Stimulated activated naive CD8-positive, alpha-beta T cell treated with anti-CD3 and anti-CD28 coated beads, Interleukin-15, amount 100 ng/mL, for 72 hours (primary cell): ENCODE results near the gene SMCP.

ENCODE experiments used
- ATAC-seq: fragments of 150-1000 bp; cut with Tn5 transposase; 2 replicates; pipeline ENCODE4 v1.10.0; 2021; ENCODE audit warnings: mild to moderate bottlenecking, moderate library complexity
- DNase-seq, 2 donors: peaks; one replicate each; pipeline ENCODE4 v3.0.0; 2021 to 2022
- H3K27ac Mint-ChIP-seq, 2 donors: one replicate each; pipeline ENCODE4 v1.8.0; 2022; ENCODE audit warnings: mild to moderate bottlenecking in 2 of 2, mixed read lengths in 2 of 2, moderate library complexity in 2 of 2
- H3K27me3 Mint-ChIP-seq: one replicate; pipeline ENCODE4 v1.8.0; 2022; ENCODE audit warnings: mixed read lengths
- H3K4me1 Mint-ChIP-seq: one replicate; pipeline ENCODE4 v1.8.0; 2022; ENCODE audit warnings: mild to moderate bottlenecking, mixed read lengths
- H3K4me3 Mint-ChIP-seq, 2 donors: one replicate each; pipeline ENCODE4 v1.8.0; 2022; ENCODE audit warnings: mild to moderate bottlenecking in 2 of 2, mixed read lengths in 2 of 2, moderate library complexity in 1 of 2
- H3K9me3 Mint-ChIP-seq, 2 donors: one replicate each; pipeline ENCODE4 v1.8.0; 2022; ENCODE audit warnings: mixed read lengths in 2 of 2

SMCP gene

GRCh38 chr1:152878042-152878441 lies at the start of gene SMCP:
Gene SMCP, plus strand, starts transcription at chr1:152878322. Its CDS starts 6,101 bp downstream, at chr1:152884423.
- DNase-seq (peak in 1 of 2 donors; percentile 20), ATAC-seq (no peak)
- Mint-ChIP-seq H3K4me3 (no peak within 1 kb of the TSS), H3K4me1 (no peaks in the 10 kb centered on the region), H3K9me3 (no peaks in the 10 kb centered on the region), H3K27ac (no peak within 1 kb of the TSS), H3K27me3 (peaks cover 31% of the 10 kb centered on the region)

DNA sequence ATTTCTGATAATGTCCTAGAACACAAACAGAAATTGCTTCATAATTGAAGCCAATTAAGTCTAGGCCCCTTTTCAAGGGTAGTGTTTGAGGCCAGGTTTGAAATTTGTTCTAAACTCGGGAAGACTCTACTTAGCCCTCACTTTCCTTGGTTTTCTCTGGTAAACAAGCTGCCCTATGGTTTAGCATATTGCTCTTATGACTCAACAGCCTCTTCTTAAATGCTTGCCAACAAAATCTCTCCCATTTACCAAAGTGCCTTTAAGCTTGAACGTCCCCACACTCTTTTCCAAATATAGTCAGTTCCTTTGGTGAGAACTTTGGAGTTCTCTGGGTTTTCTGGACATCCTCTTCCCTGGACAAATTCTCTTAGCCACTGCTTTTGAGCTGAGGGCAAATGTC lies 41.3 kb upstream of the SMCP start:
- DNase-seq (no peak), ATAC-seq (no peak)
- Mint-ChIP-seq H3K4me3 (no peak overlapping the region), H3K27ac (no peak overlapping the region), H3K4me1 (no peaks in the 10 kb centered on the region), H3K27me3 (peaks cover 18% of the 10 kb centered on the region), H3K9me3 (no peaks in the 10 kb centered on the region)

- DNase-seq (no peak), ATAC-seq (no peak)
- no peak within 1 kb of the TSS for H3K4me3 Mint-ChIP-seq
- peaks cover 18% of the 10 kb centered on the region for H3K27me3 Mint-ChIP-seq
- H3K4me1 Mint-ChIP-seq: no peaks in the 10 kb centered on the region
- no peak within 1 kb of the TSS for H3K27ac Mint-ChIP-seq
- no peaks in the 10 kb centered on the region for H3K9me3 Mint-ChIP-seq
Observed at GRCh38 chr1:152842556-152842955, 35.6 kb upstream of the SMCP start, which contains the start of gene LCE6A. Gene LCE6A, plus strand, starts transcription at chr1:152842856. Its CDS starts 665 bp downstream, at chr1:152843521.

DNA sequence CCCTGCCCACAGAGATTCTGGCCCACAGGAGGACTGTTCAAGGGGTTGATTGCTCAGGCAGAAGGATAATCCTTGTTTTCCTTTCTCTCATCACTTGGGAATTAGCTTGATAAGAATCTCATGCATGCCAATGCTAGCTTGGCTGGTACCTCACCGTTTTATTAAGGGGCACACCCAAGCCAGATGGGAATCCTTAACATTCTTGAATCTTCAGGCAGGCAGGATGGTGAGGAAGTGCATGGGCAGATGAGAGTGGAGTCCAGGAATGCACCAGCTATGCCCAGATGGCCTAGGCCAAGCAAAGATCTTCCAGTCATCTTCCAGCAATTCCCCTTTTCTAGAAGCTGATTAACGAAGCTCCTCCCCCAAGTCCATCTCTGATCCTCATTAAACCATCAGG lies 22.5 kb upstream of the SMCP start:
- ATAC-seq: no peak

DNA sequence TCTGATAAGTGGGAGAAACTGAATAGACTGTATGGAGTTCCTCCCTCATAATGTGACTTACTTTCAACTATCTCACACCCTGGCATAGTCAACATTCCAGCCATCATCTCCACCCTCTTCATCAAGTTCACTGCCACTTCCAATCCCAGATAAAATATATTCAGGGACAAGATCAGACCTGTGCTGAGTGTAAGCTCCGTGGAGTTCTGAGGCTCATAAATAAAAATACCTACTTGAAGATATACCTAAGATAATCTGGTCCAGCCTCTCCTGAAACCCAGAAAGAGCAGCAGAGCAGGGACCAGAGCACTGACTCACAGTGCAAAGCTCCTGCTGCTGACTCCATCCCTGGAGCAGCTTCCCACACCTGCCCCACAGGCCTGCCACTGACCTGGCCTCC lies 20.1 kb upstream of the SMCP start:
- DNase-seq (no peak), ATAC-seq (no peak)
- Mint-ChIP-seq H3K9me3 (no peaks in the 10 kb centered on the region), H3K27ac (no peak overlapping the region), H3K4me1 (no peaks in the 10 kb centered on the region), H3K27me3 (peaks cover 13% of the 10 kb centered on the region), H3K4me3 (no peak overlapping the region)

More for the DNA sequence above, 22.5 kb upstream of the SMCP start:
- Mint-ChIP-seq H3K27me3 (peaks cover 8% of the 10 kb centered on the region), H3K27ac (no peak overlapping the region), H3K4me3 (no peak overlapping the region), H3K9me3 (no peaks in the 10 kb centered on the region), H3K4me1 (no peaks in the 10 kb centered on the region)
- no peak for DNase-seq

DNA sequence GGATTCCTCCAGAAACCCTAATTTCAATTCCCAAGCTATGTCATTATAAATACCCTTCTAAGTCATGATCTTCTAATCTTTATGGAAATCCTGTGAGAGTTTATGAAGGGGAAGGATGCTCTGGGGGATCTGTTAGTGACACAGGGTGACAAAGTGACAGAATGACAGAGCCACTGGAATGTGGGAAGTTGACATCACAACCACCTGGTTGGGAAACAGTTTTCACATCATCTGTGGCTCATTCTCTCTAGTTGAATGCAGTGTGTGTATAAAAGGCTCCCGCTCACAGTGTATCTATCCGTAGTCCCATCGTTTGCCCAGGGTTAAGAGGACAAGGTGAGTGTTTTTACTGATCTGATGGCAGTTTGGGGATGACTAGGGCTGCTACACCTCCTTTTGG lies 18.4 kb upstream of the SMCP start, which contains the start of gene LCE7A:
TSS of gene LCE7A (plus strand) at position 301 of the 400 bp plus-strand sequence. CDS start 702 bp downstream, outside the sequence.
- ATAC-seq: no peak
- Mint-ChIP-seq H3K27ac (no peak within 1 kb of the TSS), H3K27me3 (peaks cover 13% of the 10 kb centered on the region)

GRCh38 chr1:152860129-152860528 lies 18.0 kb upstream of the SMCP start:
- Mint-ChIP-seq H3K4me1 (no peaks in the 10 kb centered on the region), H3K27ac (no peak overlapping the region), H3K4me3 (no peak overlapping the region), H3K27me3 (peaks cover 13% of the 10 kb centered on the region), H3K9me3 (no peaks in the 10 kb centered on the region)
- ATAC-seq (no peak), DNase-seq (no peak)

More for the DNA sequence above, 18.4 kb upstream of the SMCP start, which contains the start of gene LCE7A:
- no peaks in the 10 kb centered on the region for H3K9me3 Mint-ChIP-seq
- H3K4me3 Mint-ChIP-seq: no peak within 1 kb of the TSS
- H3K4me1 Mint-ChIP-seq: no peaks in the 10 kb centered on the region
- no peak for DNase-seq

- no peak overlapping the region for H3K4me3 Mint-ChIP-seq
- H3K4me1 Mint-ChIP-seq: no peaks in the 10 kb centered on the region
- H3K9me3 Mint-ChIP-seq: no peaks in the 10 kb centered on the region
- DNase-seq (no peak), ATAC-seq (no peak)
- H3K27me3 Mint-ChIP-seq: peaks cover 13% of the 10 kb centered on the region
- no peak overlapping the region for H3K27ac Mint-ChIP-seq
Observed at GRCh38 chr1:152861374-152861773, 16.7 kb upstream of the SMCP start.

DNA sequence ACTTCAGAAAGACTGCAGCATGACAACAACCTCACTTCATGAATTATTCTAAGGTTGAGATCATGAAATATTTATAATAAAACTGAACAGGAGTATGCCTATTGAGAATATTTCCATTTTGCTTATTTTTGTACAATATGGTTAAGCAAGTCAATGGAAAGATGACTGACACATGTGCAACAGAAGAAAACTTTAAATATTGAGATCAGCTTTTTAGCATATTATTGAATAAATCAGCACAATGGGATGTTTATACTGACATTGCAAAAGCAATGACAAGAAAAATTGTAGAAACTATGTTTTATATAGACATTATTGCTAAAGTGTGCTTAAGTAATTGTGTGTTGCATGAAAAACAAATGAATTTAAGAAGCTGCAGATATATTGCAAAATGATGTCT lies 13.7 kb upstream of the SMCP start:
- Mint-ChIP-seq H3K4me3 (no peak overlapping the region), H3K27me3 (peaks cover 5% of the 10 kb centered on the region), H3K9me3 (no peaks in the 10 kb centered on the region), H3K27ac (no peak overlapping the region), H3K4me1 (no peaks in the 10 kb centered on the region)
- no peak for ATAC-seq
- no peak for DNase-seq

- Mint-ChIP-seq H3K27me3 (no peaks in the 10 kb centered on the region), H3K27ac (no peak overlapping the region), H3K4me1 (no peaks in the 10 kb centered on the region), H3K9me3 (no peaks in the 10 kb centered on the region), H3K4me3 (no peak overlapping the region)
- no peak for ATAC-seq
- no peak for DNase-seq
Observed at GRCh38 chr1:152866321-152866720, 11.8 kb upstream of the SMCP start.

- Mint-ChIP-seq H3K27me3 (peaks cover 2% of the 10 kb centered on the region), H3K27ac (peak overlapping the region in 1 of 2 donors; percentile 57), H3K4me1 (no peaks in the 10 kb centered on the region), H3K9me3 (no peaks in the 10 kb centered on the region), H3K4me3 (no peak overlapping the region)
- peak; percentile 59 to 62 for DNase-seq
- ATAC-seq: peak; percentile 77
Observed at GRCh38 chr1:152869808-152870419, 8.2 kb upstream of the SMCP start.

DNA sequence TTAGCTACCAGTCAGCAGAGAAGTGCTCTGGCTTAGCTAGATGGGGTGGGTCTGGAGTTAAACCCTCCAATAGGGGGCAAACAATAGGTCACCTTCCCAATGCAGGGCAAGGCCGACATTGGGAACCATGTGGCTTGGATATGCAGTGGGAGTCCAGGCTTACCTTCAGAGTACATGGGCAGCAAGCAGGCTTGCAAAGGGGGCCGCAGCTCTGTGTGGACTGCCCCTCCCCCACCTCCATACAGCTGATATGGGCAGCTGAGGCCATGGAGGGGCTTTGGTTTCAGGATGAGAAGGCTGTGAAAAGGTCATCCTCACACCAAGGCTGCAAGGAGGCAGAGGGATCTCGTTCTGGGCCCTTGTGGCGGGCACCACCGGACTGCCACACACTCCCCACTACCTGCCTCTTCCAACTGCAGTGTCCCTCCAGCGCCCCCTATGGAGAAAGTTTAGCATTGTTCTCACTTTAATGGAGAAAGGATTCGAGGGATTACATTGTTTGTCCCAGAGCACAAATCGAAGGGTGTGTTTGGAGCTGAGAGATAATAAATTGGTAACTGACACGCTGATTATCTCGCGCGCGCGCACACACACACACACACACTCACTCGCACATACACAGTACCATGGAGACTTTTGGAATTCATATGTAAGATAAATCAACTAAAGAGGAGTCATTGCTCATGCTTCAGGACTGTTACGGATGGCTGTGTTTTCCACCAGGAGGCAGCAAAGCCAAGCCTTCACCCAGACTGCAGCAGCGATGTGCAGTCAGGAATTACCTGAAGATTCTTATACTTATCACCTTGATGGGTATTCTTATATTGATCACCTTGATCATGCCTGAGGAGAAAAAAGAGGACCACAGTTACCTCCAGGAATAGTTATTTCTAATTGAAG lies 7.0 kb upstream of the SMCP start:
- Mint-ChIP-seq H3K27me3 (peaks cover 10% of the 10 kb centered on the region), H3K27ac (no peak overlapping the region), H3K4me1 (no peaks in the 10 kb centered on the region), H3K4me3 (no peak overlapping the region), H3K9me3 (no peaks in the 10 kb centered on the region)
- DNase-seq (peak in 1 of 2 donors; percentile 25), ATAC-seq (no peak)

GRCh38 chr1:152871731-152872126 lies 6.4 kb upstream of the SMCP start:
- H3K4me1 Mint-ChIP-seq: no peaks in the 10 kb centered on the region
- H3K27ac Mint-ChIP-seq: no peak overlapping the region
- H3K9me3 Mint-ChIP-seq: no peaks in the 10 kb centered on the region
- H3K27me3 Mint-ChIP-seq: peaks cover 10% of the 10 kb centered on the region
- H3K4me3 Mint-ChIP-seq: no peak overlapping the region
- DNase-seq (no peak), ATAC-seq (no peak)

GRCh38 chr1:152873495-152873894 lies 4.6 kb upstream of the SMCP start:
- DNase-seq (no peak), ATAC-seq (no peak)
- Mint-ChIP-seq H3K27ac (no peak overlapping the region), H3K4me3 (no peak overlapping the region), H3K27me3 (peaks cover 26% of the 10 kb centered on the region), H3K9me3 (no peaks in the 10 kb centered on the region), H3K4me1 (no peaks in the 10 kb centered on the region)

DNA sequence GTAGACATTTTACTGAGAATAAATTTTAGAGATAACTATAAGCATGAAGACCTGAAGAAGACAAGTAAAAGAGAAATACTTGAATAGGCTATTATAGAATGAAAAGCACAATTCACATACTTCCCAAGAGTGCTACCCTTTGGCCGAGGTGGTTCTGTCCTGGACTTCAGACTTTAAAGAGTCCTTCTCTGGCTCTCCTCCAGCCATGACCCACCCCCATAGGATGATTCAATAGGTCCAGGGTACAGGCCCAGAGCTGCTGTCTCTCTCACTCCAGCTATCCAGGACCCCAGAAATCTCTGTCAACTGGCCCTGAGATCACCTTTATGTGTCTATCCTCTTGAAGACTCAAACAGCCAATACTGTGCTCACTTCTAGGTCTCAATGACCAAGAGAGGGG lies 1.3 kb upstream of the SMCP start:
- DNase-seq: no peak
- no peak for ATAC-seq
- no peaks in the 10 kb centered on the region for H3K9me3 Mint-ChIP-seq
- H3K27ac Mint-ChIP-seq: no peak overlapping the region
- H3K27me3 Mint-ChIP-seq: peaks cover 31% of the 10 kb centered on the region
- no peak overlapping the region for H3K4me3 Mint-ChIP-seq
- no peaks in the 10 kb centered on the region for H3K4me1 Mint-ChIP-seq

DNA sequence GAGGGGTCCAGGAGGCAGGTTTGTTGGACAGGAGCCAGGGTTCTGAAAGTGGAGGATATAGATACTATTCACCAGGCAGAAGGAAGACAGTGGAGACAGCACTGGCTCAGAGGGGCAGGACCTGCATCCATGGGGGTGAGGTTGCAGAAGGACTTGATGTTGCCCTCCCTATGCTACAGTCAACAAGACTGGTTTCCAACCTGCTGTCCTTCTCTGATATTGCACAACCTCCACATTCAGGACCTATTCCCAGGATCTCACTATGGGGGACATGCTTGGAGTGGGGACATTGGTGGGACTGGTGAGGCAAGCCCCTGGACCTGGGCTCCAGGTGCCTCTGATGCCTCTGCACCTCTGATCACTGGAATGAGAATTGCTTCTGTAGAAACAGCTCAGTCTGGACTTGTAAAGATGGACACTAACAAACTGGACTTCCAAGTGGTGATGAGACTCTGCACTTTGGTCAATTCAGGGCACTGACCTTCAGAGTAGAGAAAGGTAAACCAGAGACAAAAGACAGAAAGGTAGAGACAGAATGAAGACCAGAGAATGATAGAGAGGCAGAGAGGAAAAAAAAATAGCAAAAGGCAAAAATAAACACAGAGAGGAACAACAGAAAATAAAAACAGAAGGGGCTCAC lies 1.6 kb downstream of the SMCP start:
- Mint-ChIP-seq H3K27me3 (peaks cover 31% of the 10 kb centered on the region), H3K4me1 (no peaks in the 10 kb centered on the region), H3K4me3 (no peak overlapping the region), H3K27ac (peak overlapping the region in 1 of 2 donors; percentile 79), H3K9me3 (no peaks in the 10 kb centered on the region)
- ATAC-seq (no peak), DNase-seq (no peak)
